Left renal cortex interstitium (tissue), 4 donors: Measurements from ENCODE around the gene NOL3. TPM values are rescaled to one million over a fixed set of nuclear protein-coding genes. Genes with fewer than 3 reads are reported as not detected.
"Not testable (repeated sequence)": the region's sequence is repeated elsewhere in the genome, so short reads cannot be mapped to it uniquely, and the experiment has no call there.

Source experiments
- DNase-seq, 4 donors: peaks; one replicate each; pipeline ENCODE4 v3.0.0-alpha.2; 2013; ENCODE audit warnings: low read depth in 4 of 4, low spot score in 2 of 4, missing footprints in 1 of 4
- polyA plus RNA-seq, 4 donors: library from polyadenylated mRNA; unstranded; fragments of 120-200 nt; gene quantifications; one replicate each; pipeline ENCODE4 v1.2.1, GENCODE V29; 2013; ENCODE audit not compliant: insufficient read length in 4 of 4

NOL3 gene
- polyA plus RNA-seq = 1 to 10 TPM; 3.6 to 8.3 (median 6.0) TPM

GRCh38 chr16:67170168-67170948, at the start of gene NOL3:
Gene NOL3 (plus strand): TSS chr16:67170538.
- DNase-seq = no peak

GRCh38 chr16:67122799-67123198, 47.5 kb upstream of the NOL3 start:
- not testable (repeated sequence) for DNase-seq

- DNase-seq = no peak
These were observed 41.9 kb upstream of the NOL3 start for GRCh38 chr16:67128417-67128816.

- no peak for DNase-seq
These were observed 41.5 kb upstream of the NOL3 start for GRCh38 chr16:67128887-67129286.

GRCh38 chr16:67129422-67129821, 40.9 kb upstream of the NOL3 start:
- DNase-seq = no peak

GRCh38 chr16:67137605-67138004, 32.7 kb upstream of the NOL3 start:
- DNase-seq = peak in 1 of 4 donors; percentile 26

GRCh38 chr16:67141391-67141790, 28.9 kb upstream of the NOL3 start:
- DNase-seq = no peak

GRCh38 chr16:67142342-67142741, 28.0 kb upstream of the NOL3 start:
- DNase-seq = no peak

- DNase-seq = no peak
These were observed 25.4 kb upstream of the NOL3 start for GRCh38 chr16:67144943-67145342.

- no peak for DNase-seq
These were observed 24.6 kb upstream of the NOL3 start for GRCh38 chr16:67145746-67146145.

- no peak for DNase-seq
These were observed 23.6 kb upstream of the NOL3 start for GRCh38 chr16:67146523-67147357.

GRCh38 chr16:67147437-67148140, 22.7 kb upstream of the NOL3 start:
- no peak for DNase-seq

GRCh38 chr16:67148221-67148620, 22.1 kb upstream of the NOL3 start:
- no peak for DNase-seq

- no peak for DNase-seq
These were observed 21.6 kb upstream of the NOL3 start for GRCh38 chr16:67148656-67149275.

GRCh38 chr16:67149276-67150046, 20.9 kb upstream of the NOL3 start:
- no peak for DNase-seq

- no peak for DNase-seq
These were observed 20.1 kb upstream of the NOL3 start for GRCh38 chr16:67150047-67150832.

GRCh38 chr16:67150833-67151396, 19.4 kb upstream of the NOL3 start, which contains the start of gene B3GNT9:
Gene B3GNT9 (minus strand): TSS chr16:67150998. CDS start chr16:67150485, 513 bp downstream.
- DNase-seq = no peak

GRCh38 chr16:67151431-67152097, 18.8 kb upstream of the NOL3 start:
- no peak for DNase-seq
